Karpas-422 (cell line): ENCODE data around the gene ZFYVE28. TPM values are rescaled to one million over a fixed set of nuclear protein-coding genes. Genes with fewer than 3 reads are reported as not detected.
"Not testable (repeated sequence)": the region's sequence is repeated elsewhere in the genome, so short reads cannot be mapped to it uniquely, and the experiment has no call there.

Experiments used
- DNase-seq: peaks from one replicate; pipeline ENCODE4 v3.0.0-alpha.2; 2015
- H2AFZ ChIP-seq: fragments of 200-600 bp; sonication (generic); 2 replicates; pipeline ENCODE4 v1.6.1; 2014; ENCODE audit warnings: antibody characterized with exemption, low read length, mixed read lengths
- H3K27ac ChIP-seq: fragments of 200-600 bp; sonication (generic); 2 replicates; pipeline ENCODE4 v1.5.1; 2014; ENCODE audit warnings: mild to moderate bottlenecking, low read length, moderate library complexity
- H3K27me3 ChIP-seq: fragments of 200-600 bp; sonication (generic); 2 replicates; pipeline ENCODE4 v1.6.1; 2014; ENCODE audit warnings: low read length, mixed read lengths
- H3K36me3 ChIP-seq: fragments of 200-600 bp; sonication (generic); 2 replicates; pipeline ENCODE4 v1.6.1; 2014; ENCODE audit warnings: low read length, mixed read lengths; ENCODE audit not compliant: insufficient read depth
- H3K4me1 ChIP-seq: fragments of 200-600 bp; sonication (generic); 2 replicates; pipeline ENCODE4 v1.6.1; 2014; ENCODE audit warnings: mild to moderate bottlenecking, low read length, mixed read lengths
- H3K4me2 ChIP-seq: fragments of 200-600 bp; sonication (generic); 2 replicates; pipeline ENCODE4 v1.6.1; 2014; ENCODE audit warnings: low read length, low read depth, mild to moderate bottlenecking; ENCODE audit not compliant: poor library complexity, severe bottlenecking
- H3K4me3 ChIP-seq: fragments of 200-600 bp; sonication (generic); 2 replicates; pipeline ENCODE4 v1.5.1; 2014; ENCODE audit warnings: mild to moderate bottlenecking, antibody characterized with exemption, low read length, mixed read lengths
- H3K79me2 ChIP-seq: fragments of 200-600 bp; sonication (generic); 2 replicates; pipeline ENCODE4 v1.6.1; 2014; ENCODE audit warnings: mild to moderate bottlenecking, low read length, mixed read lengths
- H3K9ac ChIP-seq: fragments of 200-600 bp; sonication (generic); 2 replicates; pipeline ENCODE4 v1.6.0; 2014; ENCODE audit warnings: low read length
- H3K9me2 ChIP-seq: fragments of 200-600 bp; sonication (generic), shearing (Covaris generic); replicated peaks from 2 replicates; pipeline ENCODE4 v1.6.0; 2014; ENCODE audit warnings: mild to moderate bottlenecking, low read length, moderate library complexity; ENCODE audit not compliant: insufficient read depth
- H3K9me3 ChIP-seq: fragments of 300-700, 200-600 bp; sonication (generic); 2 replicates; pipeline ENCODE4 v1.6.1; 2014; ENCODE audit warnings: low read length, mixed read lengths
- H4K20me1 ChIP-seq: fragments of 200-600 bp; sonication (generic); 2 replicates; pipeline ENCODE4 v1.6.1; 2014; ENCODE audit warnings: mild to moderate bottlenecking, antibody characterized with exemption, low read length, low read depth; ENCODE audit not compliant: insufficient read depth
- small RNA-seq: library from RNA; depleted of rRNA; stranded (forward); fragments of <200 nt; gene quantifications from one replicate; pipeline ENCODE3, GENCODE V24; 2014
- total RNA-seq: library from RNA; depleted of rRNA; stranded (reverse); fragments of >200 nt; shearing (Covaris generic); gene quantifications from 2 replicates; pipeline ENCODE4 v1.2.3, GENCODE V29; 2014; ENCODE audit warnings: low replicate concordance; rRNA removed

ZFYVE28 gene
- total RNA-seq, 1 experiment from 2014 or later: 2.0 TPM

- no peak overlapping the region for H3K9ac ChIP-seq
- H3K4me3 ChIP-seq: no peak overlapping the region
- H3K79me2 ChIP-seq: peaks cover 10% of the 10 kb centered on the region; the same call in 1 of the 2 replicates
- H3K9me2 ChIP-seq: no peaks in the 10 kb centered on the region
- H3K4me2 ChIP-seq: no peak overlapping the region
- H3K27me3 ChIP-seq: no peaks in the 10 kb centered on the region
- no peak for DNase-seq
- peaks cover 20% of the 10 kb centered on the region for H3K4me1 ChIP-seq
- H3K27ac ChIP-seq: no peak overlapping the region
- no peaks in the 10 kb centered on the region for H3K9me3 ChIP-seq
- H2AFZ ChIP-seq: no peak overlapping the region
- peaks cover 6% of the 10 kb centered on the region; the same call in 1 of the 2 replicates for H3K36me3 ChIP-seq
- no peaks in the 10 kb centered on the region for H4K20me1 ChIP-seq
These were observed 195.6 kb downstream of the ZFYVE28 start for GRCh38 chr4:2222838-2223237.

GRCh38 chr4:2221378-2221777 lies 197.1 kb downstream of the ZFYVE28 start:
- H3K36me3 ChIP-seq, H4K20me1 ChIP-seq, H3K4me3 ChIP-seq, H2AFZ ChIP-seq, H3K9ac ChIP-seq, H3K9me2 ChIP-seq, H3K27me3 ChIP-seq, H3K27ac ChIP-seq, H3K4me1 ChIP-seq, H3K9me3 ChIP-seq, H3K4me2 ChIP-seq, H3K79me2 ChIP-seq, DNase-seq: not testable (repeated sequence)

GRCh38 chr4:2220016-2220630 lies 198.3 kb downstream of the ZFYVE28 start:
- Histone ChIP-seq H3K36me3 (no peaks in the 10 kb centered on the region), H3K4me3 (no peak overlapping the region), H2AFZ (no peak overlapping the region), H4K20me1 (no peaks in the 10 kb centered on the region), H3K9me3 (no peaks in the 10 kb centered on the region), H3K79me2 (no peaks in the 10 kb centered on the region), H3K9me2 (no peaks in the 10 kb centered on the region), H3K9ac (no peak overlapping the region), H3K4me2 (no peak overlapping the region), H3K27ac (no peak overlapping the region), H3K4me1 (peaks cover 5% of the 10 kb centered on the region; the same call in 1 of the 2 replicates), H3K27me3 (no peaks in the 10 kb centered on the region)
- DNase-seq: peak; percentile 93

Small RNAs within 50 kb of the gene (small RNA-seq; reads per million reads assigned to genes)
- gene COX6B1P5: not detected

Other genes with a start within 250 kb of the ZFYVE28 start
- gene HAUS3, start 176.5 kb downstream of the ZFYVE28 start, total RNA-seq: 13.7 and 14.6 TPM in 2 replicates
- 2.7 and 4.3 TPM in 2 replicates for gene POLN, start 176.5 kb downstream of the ZFYVE28 start, total RNA-seq
- gene MXD4, start 156.5 kb downstream of the ZFYVE28 start, total RNA-seq: 33.2 and 73.9 TPM in 2 replicates
- gene CFAP99, start 310 bp upstream of the ZFYVE28 start, total RNA-seq: 0.67 TPM in 1 of 2 replicates, not detected in the other
- 67.6 and 84.8 TPM in 2 replicates for gene RNF4, start 50.5 kb upstream of the ZFYVE28 start, total RNA-seq
- 28.0 and 38.8 TPM in 2 replicates for gene FAM193A, start 118.0 kb upstream of the ZFYVE28 start, total RNA-seq